Right lobe of liver (tissue), 4 donors: Measurements from ENCODE around the gene OR8B3.

Experiments
- CTCF ChIP-seq, 4 donors: fragments of 200-600 bp in 3 of 4; fragments of 450-650 bp in 1 of 4; IDR thresholded peaks; one replicate each; pipeline versions ENCODE4 v1.5.1 to v1.8.0; 2016 to 2022; ENCODE audit warnings: antibody characterized with exemption in 4 of 4, mild to moderate bottlenecking in 2 of 4
- POLR2A ChIP-seq: fragments of 450-650 bp; IDR thresholded peaks from one replicate; pipeline ENCODE4 v1.6.1; 2017; ENCODE audit warnings: antibody characterized with exemption, mild to moderate bottlenecking
- donor health status: DM: no; HTN: no; CAD: no.
- donor health status: DM: no; HTN: no; CAD: no.
- donor health status: DM: no; HTN: yes; CAD: no.

- TF ChIP-seq CTCF (IDR thresholded peaks at IDR 0.05) (no peak), POLR2A (no peak)
Measured at GRCh38 chr11:124376280-124376679, 22.5 kb downstream of the OR8B3 start.
